Measurements from ENCODE around the gene TIMM23.
"Not testable (repeated sequence)": the region's sequence is repeated elsewhere in the genome, so short reads cannot be mapped to it uniquely, and the experiment has no call there.

Gene TIMM23

GRCh38 chr10:45997557-45997956 lies 25.3 kb downstream of the TIMM23 start:
- DNase-seq (ENCODE audit: low spot score): no peak

- no peak for DNase-seq (ENCODE audit: low spot score)
Observed at GRCh38 chr10:45997994-45998763, 25.9 kb downstream of the TIMM23 start.

DNA sequence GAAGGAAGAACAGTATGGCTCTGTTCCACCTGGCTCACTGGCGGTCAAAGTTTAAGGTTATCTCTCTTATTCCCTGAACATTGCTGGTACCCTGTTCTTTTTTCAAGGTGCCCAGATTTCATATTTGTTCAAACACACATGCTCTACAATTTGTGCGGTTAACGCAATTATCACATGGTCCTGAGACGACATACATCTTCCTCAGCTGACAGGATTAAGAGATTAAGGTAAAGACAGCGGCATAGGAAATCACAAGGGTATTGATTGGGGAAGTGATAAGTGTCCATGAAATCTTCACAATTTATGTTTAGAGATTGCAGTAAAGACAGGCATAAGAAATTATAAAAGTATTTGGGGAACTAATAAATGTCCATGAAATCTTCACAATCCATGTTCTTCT lies 27.7 kb downstream of the TIMM23 start:
- not testable (repeated sequence) for DNase-seq (ENCODE audit: low spot score)

DNA sequence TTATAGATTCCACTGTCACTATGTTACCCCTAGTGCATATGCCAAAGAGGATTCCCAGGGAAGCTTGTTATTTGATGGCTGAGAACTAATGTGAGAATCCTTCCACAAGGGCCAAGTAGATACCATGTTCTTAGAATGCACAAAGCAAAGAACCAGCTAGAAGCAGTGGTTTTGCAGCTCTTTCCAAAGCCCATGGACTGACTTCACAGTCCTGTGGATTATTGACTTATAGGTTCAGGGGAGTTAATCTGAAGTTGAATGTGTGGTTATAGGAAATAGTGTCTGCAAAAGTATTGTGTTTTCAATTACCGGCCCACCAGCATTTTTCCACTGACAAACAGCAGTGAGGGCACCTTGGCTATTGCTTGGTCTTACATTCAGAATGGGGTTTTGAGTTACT lies 28.2 kb downstream of the TIMM23 start:
- peak; percentile 73 for DNase-seq (ENCODE audit: low spot score)

GRCh38 chr10:46001187-46001756 lies 29.0 kb downstream of the TIMM23 start:
- DNase-seq (ENCODE audit: low spot score): peak; percentile 94

DNA sequence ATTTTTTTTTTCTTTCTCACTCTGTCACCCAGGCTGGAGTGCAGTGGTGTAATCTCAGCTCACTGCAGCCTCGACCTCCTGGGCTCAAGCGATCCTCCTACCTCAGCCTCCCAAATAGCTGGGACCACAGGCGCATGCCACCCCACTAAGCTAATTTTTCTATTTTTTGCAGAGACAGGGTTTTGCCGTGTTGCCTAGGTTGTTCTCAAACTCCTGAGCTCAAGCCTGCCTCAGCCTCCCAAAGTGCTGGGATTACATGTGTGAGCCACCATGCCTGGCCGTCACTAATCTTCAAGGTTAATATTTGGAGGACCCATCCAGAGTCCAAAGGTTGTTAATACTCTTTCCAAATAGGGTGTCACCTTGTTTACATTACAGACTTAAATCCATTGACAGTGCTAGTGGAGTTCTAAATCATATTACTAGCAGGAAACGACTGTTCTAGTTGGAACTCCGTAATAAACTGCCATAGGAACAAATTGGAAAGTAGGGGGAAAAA lies 29.9 kb downstream of the TIMM23 start:
- peak; percentile 65 for DNase-seq (ENCODE audit: low spot score)

GRCh38 chr10:46002916-46003693 lies 30.8 kb downstream of the TIMM23 start:
- peak; percentile 70 for DNase-seq (ENCODE audit: low spot score)

DNA sequence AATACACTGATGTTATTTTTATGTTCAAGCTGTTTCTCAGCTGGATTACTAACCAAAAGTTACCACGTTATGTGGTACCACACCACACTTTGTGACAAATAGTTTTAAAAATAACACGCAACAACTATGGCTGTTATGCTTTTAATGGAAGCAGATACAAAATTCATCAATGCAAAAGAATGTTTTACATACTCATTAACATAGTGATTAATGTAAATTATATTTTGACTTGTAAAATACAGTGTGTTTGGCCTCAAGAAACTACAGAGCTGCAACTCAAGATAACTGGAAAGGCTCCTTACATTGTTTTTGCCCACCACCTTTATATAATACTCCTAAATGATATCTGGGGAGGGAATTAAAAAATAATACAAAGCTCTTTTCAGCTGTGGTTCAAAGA lies 32.7 kb downstream of the TIMM23 start:
- DNase-seq (ENCODE audit: low spot score): no peak

DNA sequence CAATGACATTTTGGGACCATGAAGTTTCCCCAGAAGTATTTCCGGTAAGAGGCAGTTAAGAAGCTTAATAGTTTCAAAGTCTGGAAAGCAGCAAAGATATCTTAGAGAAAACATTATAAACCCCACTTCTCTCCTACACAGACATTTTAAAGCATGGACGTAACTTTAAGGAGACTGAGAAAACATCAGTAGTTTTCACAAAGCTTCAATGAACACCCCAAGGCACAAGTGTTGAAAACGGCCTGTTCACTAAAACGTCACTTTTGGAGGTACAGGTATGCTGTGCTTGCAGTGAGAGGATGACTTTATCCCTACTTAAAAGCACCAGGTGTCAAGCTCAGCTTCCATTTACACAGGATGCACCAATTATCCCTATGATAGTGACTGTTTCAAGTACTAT lies 33.1 kb downstream of the TIMM23 start:
- DNase-seq (ENCODE audit: low spot score): no peak

DNA sequence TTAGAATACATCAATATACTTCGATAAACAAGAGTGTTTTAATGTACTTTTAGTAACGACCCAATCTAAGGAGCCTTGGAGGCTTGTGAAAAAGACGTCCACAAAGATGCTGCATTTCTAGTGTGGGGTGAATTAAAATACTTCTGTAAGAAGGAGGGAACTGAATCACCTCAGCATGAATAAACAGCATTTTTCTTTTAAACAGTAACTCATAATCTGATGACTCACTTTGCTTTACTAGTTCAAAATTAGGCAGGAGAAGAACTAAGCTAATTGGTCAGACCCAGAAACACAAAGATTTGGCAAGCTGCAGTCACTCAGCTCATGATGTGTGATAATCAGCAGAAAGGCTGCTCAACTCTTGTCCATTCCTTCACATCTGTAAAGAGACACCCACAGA lies 33.9 kb downstream of the TIMM23 start:
- DNase-seq (ENCODE audit: low spot score): peak; percentile 62

- peak; percentile 15 for DNase-seq (ENCODE audit: low spot score)
Observed at GRCh38 chr10:46012746-46013145, 40.5 kb downstream of the TIMM23 start.

DNA sequence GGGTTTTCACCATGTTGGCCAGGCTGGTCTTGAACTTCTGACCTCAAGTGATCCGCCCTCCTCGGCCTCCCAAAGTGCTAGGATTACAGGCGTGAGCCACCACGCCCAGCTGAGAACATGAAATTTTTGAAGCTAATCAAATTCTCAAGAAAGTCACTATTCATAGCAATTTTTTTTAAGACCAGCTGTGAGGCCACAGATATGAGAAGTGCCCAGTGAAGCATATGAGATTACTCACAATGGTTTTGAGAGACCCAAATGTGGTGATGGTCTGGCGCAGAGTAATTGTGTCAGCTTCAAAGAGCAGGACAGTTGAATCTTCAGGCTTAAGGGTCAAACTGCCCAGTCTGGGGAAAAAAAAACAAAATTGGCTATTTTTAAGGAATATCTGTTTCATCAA lies 41.9 kb downstream of the TIMM23 start:
- DNase-seq (ENCODE audit: low spot score): peak; percentile 59

GRCh38 chr10:46014683-46015405 lies 42.6 kb downstream of the TIMM23 start:
- DNase-seq (ENCODE audit: low spot score): peak; percentile 48

DNA sequence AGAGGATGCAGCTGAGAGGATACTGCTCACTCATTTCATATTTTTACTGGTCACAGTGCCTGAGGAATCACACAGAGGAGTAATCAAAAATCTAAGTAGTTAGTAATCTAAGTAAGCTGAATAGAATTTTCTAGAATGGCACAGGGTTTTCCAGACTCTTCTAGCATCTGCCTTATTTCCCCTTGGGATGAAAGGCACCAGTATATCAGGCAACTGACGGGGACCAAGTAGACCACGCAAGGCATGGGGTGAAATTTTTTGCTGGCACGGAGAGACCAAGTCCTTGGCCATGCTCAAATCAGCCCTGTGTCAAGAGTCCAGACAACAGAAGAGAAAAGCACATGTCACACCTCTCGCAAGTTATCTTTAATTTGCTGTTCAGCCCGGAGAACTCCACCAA lies 43.9 kb downstream of the TIMM23 start:
- DNase-seq (ENCODE audit: low spot score): peak; percentile 52

DNA sequence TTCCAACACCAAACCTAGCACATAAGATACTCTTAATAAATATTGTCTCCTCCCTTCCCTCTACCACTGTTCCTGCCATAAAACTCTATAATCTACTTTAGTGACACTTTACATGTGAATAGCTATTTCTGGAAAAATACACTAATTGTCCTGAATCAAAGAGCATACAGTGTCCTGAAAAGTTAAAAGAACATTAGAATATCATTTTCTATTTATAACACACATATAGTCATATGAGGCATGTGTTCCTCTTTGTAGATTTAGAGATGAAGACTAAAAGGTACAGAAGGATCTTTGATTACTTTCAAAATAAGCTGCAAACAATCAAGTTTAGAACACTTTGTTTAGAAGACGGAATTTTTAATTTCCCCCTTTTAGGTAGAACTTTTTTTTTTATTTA lies 44.5 kb downstream of the TIMM23 start:
- peak; percentile 35 for DNase-seq (ENCODE audit: low spot score)

DNA sequence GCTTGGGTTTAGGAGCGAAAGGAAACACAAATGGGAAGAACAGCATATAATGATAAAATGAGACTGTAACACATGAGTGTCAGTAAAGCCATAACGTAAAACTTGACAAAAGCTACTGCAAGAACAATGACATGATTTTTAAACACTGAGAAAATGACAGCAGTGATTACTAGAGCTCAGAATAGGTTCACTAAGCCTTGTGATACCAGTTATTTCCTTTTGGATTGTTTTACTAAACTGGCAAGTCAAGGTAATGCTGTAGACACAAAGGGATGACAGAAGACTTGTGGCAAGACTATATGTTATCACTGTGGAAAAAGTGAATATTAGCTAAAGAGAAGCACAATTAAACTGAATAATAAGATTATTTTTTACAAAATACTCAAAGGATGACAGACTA lies 45.4 kb downstream of the TIMM23 start:
- no peak for DNase-seq (ENCODE audit: low spot score)

DNA sequence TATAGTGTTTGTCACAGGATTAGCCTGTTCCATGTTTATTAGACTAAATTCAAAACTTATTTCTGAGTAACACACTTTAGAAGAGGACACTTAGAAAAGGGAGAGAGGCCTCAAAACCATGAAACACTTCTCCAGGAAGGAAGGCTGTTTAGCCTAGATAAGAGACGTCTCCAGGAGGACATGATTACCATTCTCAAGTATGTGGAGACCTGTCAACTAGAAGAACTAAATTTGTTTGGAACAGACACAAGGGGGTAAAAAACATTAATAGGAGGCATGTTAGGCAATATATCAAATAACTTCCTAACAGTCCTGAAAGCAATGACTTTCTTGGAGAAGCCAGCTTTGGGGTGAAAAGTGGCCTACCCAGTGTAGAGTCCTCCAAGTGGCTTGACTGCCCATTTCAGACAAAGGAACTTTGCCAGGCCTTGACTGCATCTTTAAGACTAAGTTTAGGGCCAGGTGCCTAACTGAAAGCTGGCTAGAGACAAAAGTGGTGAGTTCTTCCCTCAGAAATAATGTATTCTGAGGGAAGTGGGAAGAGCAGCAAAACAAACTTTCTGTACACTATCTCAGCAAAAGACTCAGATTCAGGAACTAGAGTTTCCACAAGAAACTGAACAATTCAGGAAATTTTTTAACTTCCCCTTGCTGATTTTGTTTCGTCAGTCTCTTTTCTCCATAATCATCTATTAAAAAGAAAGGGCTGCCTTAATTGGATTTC lies 46.3 kb downstream of the TIMM23 start:
- peak; percentile 83 for DNase-seq (ENCODE audit: low spot score)

DNA sequence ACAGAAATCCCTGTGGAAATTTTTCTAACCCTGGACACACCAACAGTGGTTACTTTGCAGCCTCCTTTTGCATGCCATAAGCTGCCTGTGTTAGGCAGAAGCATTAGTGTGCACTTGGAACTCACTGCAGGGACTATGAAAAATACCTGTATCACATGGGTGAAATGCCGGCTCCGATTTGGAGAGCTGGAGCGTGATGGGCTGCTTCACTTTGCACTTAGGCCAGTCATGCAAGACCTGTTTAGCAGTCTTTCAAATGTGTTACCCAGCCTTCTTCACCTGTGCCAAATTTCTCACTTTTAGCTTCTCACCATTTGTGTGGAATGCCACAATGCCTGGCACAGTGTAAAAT lies 46.9 kb downstream of the TIMM23 start:
- peak; percentile 64 for DNase-seq (ENCODE audit: low spot score)

- peak; percentile 84 for DNase-seq (ENCODE audit: low spot score)
Observed at GRCh38 chr10:46019569-46020343, 47.5 kb downstream of the TIMM23 start.

DNA sequence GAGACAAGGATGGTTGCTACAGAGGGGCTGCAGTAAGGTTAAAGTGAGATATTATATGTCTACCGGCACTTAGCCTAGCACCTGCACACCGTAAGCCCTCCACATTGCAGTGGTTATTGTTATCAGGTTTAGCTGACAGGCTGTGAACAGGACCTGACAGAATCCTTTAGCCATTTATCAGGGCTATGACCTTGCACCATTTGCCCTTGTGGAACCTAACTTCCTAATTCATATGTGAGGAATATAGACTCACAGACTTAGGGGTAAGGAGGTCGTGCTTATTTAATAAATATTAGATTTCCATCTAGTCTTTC lies 48.0 kb downstream of the TIMM23 start:
- DNase-seq (ENCODE audit: low spot score): peak; percentile 68
